ENCODE results near the gene RNF220.
A peak's percentile ranks its signal among the peaks of the same experiment; 100 is the strongest.

RNF220 gene

GRCh38 chr1:44467566-44467965, 62.5 kb downstream of the RNF220 start (continued):
- TF ChIP-seq ATF2 (tag by site-specific recombination; IDR thresholded peaks at IDR 0.05; ENCODE audit: low read depth) = no peak

GRCh38 chr1:44471911-44472453, 66.9 kb downstream of the RNF220 start:
- TF ChIP-seq ZNF621 (tag by site-specific recombination; IDR thresholded peaks at IDR 0.05) (no peak), PRDM6 (tag by site-specific recombination; IDR thresholded peaks at IDR 0.05) (no peak), ZNF791 (tag by site-specific recombination; IDR thresholded peaks at IDR 0.05) (no peak), ZNF585B (tag by site-specific recombination; IDR thresholded peaks at IDR 0.05) (no peak), ZNF146 (tag by site-specific recombination; IDR thresholded peaks at IDR 0.05) (peak; percentile 94), ZNF140 (tag by site-specific recombination; IDR thresholded peaks at IDR 0.05) (peak; percentile 94), ZNF274 (IDR thresholded peaks at IDR 0.05; ENCODE audit: low read length) (no peak), ZNF274 (tag by site-specific recombination; IDR thresholded peaks at IDR 0.05; ENCODE audit: borderline replicate concordance) (no peak), ZNF10 (tag by site-specific recombination; IDR thresholded peaks at IDR 0.05) (peak; percentile 87)
- Histone ChIP-seq H3K4me1 (ENCODE audit: control insufficient read depth, insufficient read depth, low read length) (no peaks in the 10 kb centered on the region), H3K9me3 (ENCODE audit: control insufficient read depth, insufficient read depth, low read depth, low read length) (no peaks in the 10 kb centered on the region), H3K4me3 (ENCODE audit: low read depth, low read length) (no peak overlapping the region), H3K27ac (ENCODE audit: extremely low read depth, low read depth, low read length) (no peak overlapping the region), H3K36me3 (ENCODE audit: control insufficient read depth in 2 of 2, insufficient read depth in 1 of 2, low read length in 2 of 2) (no peaks in the 10 kb centered on the region)
- ChIA-PET CTCF (interaction anchor here (1.0 kb wide), 1 partner anchor 29 kb away, joined by 3 read pairs; no protein-coding TSS in a partner anchor), POLR2A (no interaction called here)

- H3K4me3 ChIP-seq (ENCODE audit: low read depth, low read length) = no peak overlapping the region
- H3K27ac ChIP-seq (ENCODE audit: extremely low read depth, low read depth, low read length) = no peak overlapping the region
- ChIA-PET CTCF (interaction anchor here (0.6 to 1.0 kb wide), 3 partner anchors 11 to 107 kb away, joined by 3 to 4 read pairs (median 3); no protein-coding TSS in a partner anchor), POLR2A (no interaction called here)
- H3K4me1 ChIP-seq (ENCODE audit: control insufficient read depth, insufficient read depth, low read length) = no peaks in the 10 kb centered on the region
- H3K36me3 ChIP-seq (ENCODE audit: control insufficient read depth in 2 of 2, insufficient read depth in 1 of 2, low read length in 2 of 2) = no peaks in the 10 kb centered on the region
- H3K9me3 ChIP-seq (ENCODE audit: control insufficient read depth, insufficient read depth, low read depth, low read length) = no peaks in the 10 kb centered on the region
- no peak for TF ChIP-seq PATZ1 (tag by site-specific recombination; IDR thresholded peaks at IDR 0.05)
- TF ChIP-seq YY2 (tag by site-specific recombination; IDR thresholded peaks at IDR 0.05) = no peak
- TF ChIP-seq PRDM6 (tag by site-specific recombination; IDR thresholded peaks at IDR 0.05) = 0 out of 2 replicates have a peak, but pooled peaks have one; percentile 17
Observed at GRCh38 chr1:44472620-44473525, 67.8 kb downstream of the RNF220 start.
